ENCODE data around the gene GOLGA6L10.
"Not testable (repeated sequence)": the region's sequence is repeated elsewhere in the genome, so short reads cannot be mapped to it uniquely, and the experiment has no call there.

Gene GOLGA6L10

GRCh38 chr15:82349375-82349774 lies at the start of gene GOLGA6L10:
TSS of gene GOLGA6L10 (minus strand) at chr15:82349475. CDS start at chr15:82349375, 100 bp downstream.
- DNase-seq, result not testable (repeated sequence)

GRCh38 chr15:82398785-82399184 lies 49.5 kb upstream of the GOLGA6L10 start:
- no peak for DNase-seq

GRCh38 chr15:82397817-82398216 lies 48.5 kb upstream of the GOLGA6L10 start:
- no peak for DNase-seq

GRCh38 chr15:82395788-82396187 lies 46.5 kb upstream of the GOLGA6L10 start:
- DNase-seq, result not testable (repeated sequence)

- DNase-seq, result no peak
These were observed 44.4 kb upstream of the GOLGA6L10 start for GRCh38 chr15:82393671-82394070.

GRCh38 chr15:82392077-82392476 lies 42.8 kb upstream of the GOLGA6L10 start:
- DNase-seq, result not testable (repeated sequence)

GRCh38 chr15:82390152-82390551 lies 40.9 kb upstream of the GOLGA6L10 start:
- DNase-seq, result not testable (repeated sequence)

GRCh38 chr15:82387209-82387608 lies 37.9 kb upstream of the GOLGA6L10 start:
- not testable (repeated sequence) for DNase-seq

- DNase-seq, result not testable (repeated sequence)
These were observed 32.2 kb upstream of the GOLGA6L10 start for GRCh38 chr15:82381330-82381955.

GRCh38 chr15:82379552-82379951 lies 30.3 kb upstream of the GOLGA6L10 start:
- not testable (repeated sequence) for DNase-seq

GRCh38 chr15:82373661-82374060 lies 24.4 kb upstream of the GOLGA6L10 start:
- not testable (repeated sequence) for DNase-seq

GRCh38 chr15:82371656-82372055 lies 22.4 kb upstream of the GOLGA6L10 start:
- no peak for DNase-seq

- DNase-seq, result not testable (repeated sequence)
These were observed 18.5 kb upstream of the GOLGA6L10 start for GRCh38 chr15:82367790-82368189.

- DNase-seq, result peak; percentile 48 to 67
These were observed 16.5 kb upstream of the GOLGA6L10 start for GRCh38 chr15:82365692-82366323.

- not testable (repeated sequence) for DNase-seq
These were observed 15.3 kb upstream of the GOLGA6L10 start for GRCh38 chr15:82364548-82364947.

- DNase-seq, result not testable (repeated sequence)
These were observed 13.5 kb upstream of the GOLGA6L10 start for GRCh38 chr15:82362790-82363189.

- not testable (repeated sequence) for DNase-seq
These were observed 11.3 kb upstream of the GOLGA6L10 start for GRCh38 chr15:82360618-82361017.

- not testable (repeated sequence) for DNase-seq
These were observed 5.8 kb upstream of the GOLGA6L10 start for GRCh38 chr15:82355055-82355454.

- peak; percentile 25 to 57 for DNase-seq
These were observed 5.3 kb upstream of the GOLGA6L10 start for GRCh38 chr15:82354546-82354945.

- not testable (repeated sequence) for DNase-seq
These were observed 1.6 kb downstream of the GOLGA6L10 start for GRCh38 chr15:82347645-82348044.

GRCh38 chr15:82345176-82345575 lies 4.1 kb downstream of the GOLGA6L10 start:
- DNase-seq, result not testable (repeated sequence)

GRCh38 chr15:82344421-82344820 lies 4.9 kb downstream of the GOLGA6L10 start:
- not testable (repeated sequence) for DNase-seq

GRCh38 chr15:82343851-82344250 lies 5.4 kb downstream of the GOLGA6L10 start:
- not testable (repeated sequence) for DNase-seq

- peak; percentile 30 to 31 for DNase-seq
These were observed 6.5 kb downstream of the GOLGA6L10 start for GRCh38 chr15:82342632-82343374.

Measured in CD4-positive, alpha-beta T cell treated with Interferon alpha-2 for 1 hour (primary cell).